Fibroblast of lung (primary cell): ENCODE data around the gene KCNT2. TPM values are rescaled to one million over a fixed set of nuclear protein-coding genes. Genes with fewer than 3 reads are reported as not detected.

Experiments
- DNase-seq, 2 donors: peaks; one replicate each; pipeline versions ENCODE4 v3.0.0 to v3.0.0-alpha.2; 2010; ENCODE audit warnings: low read depth in 2 of 2
- H2AFZ ChIP-seq: 2 replicates; pipeline ENCODE4 v1.5.1; 2012; ENCODE audit warnings: low read length, control low read depth, inconsistent platforms
- H3K27ac ChIP-seq: 2 replicates; pipeline ENCODE4 v1.5.1; 2011; ENCODE audit warnings: low read length, control low read depth; ENCODE audit not compliant: insufficient read depth
- H3K27me3 ChIP-seq: 2 replicates; pipeline ENCODE4 v1.5.1; 2011; ENCODE audit warnings: mild to moderate bottlenecking, low read length; ENCODE audit not compliant: control insufficient read depth, insufficient read depth
- H3K36me3 ChIP-seq: 2 replicates; pipeline ENCODE4 v1.5.1; 2011; ENCODE audit warnings: low read length; ENCODE audit not compliant: control insufficient read depth, insufficient read depth
- H3K4me1 ChIP-seq: 2 replicates; pipeline ENCODE4 v1.5.1; 2011; ENCODE audit warnings: low read length; ENCODE audit not compliant: control insufficient read depth, insufficient read depth; ENCODE audit errors: extremely low read depth
- H3K4me2 ChIP-seq: 2 replicates; pipeline ENCODE4 v1.5.1; 2011; ENCODE audit warnings: low read length, control low read depth; ENCODE audit not compliant: insufficient read depth; ENCODE audit errors: extremely low read depth
- H3K4me3 ChIP-seq, 4 experiments: fragments of 200-600 bp in 1 of 4; sonication (generic) in 1 of 4; replicated peaks in 1 of 4; 2 replicates each; pipeline ENCODE4 v1.5.1; 2011 to 2016; ENCODE audit warnings: low read length in 4 of 4, low read depth in 3 of 4, mild to moderate bottlenecking in 3 of 4, control low read depth in 2 of 4, inconsistent platforms in 1 of 4, mixed read lengths in 1 of 4; ENCODE audit not compliant: insufficient read depth in 1 of 4; ENCODE audit errors: control extremely low read depth in 1 of 4
- H3K79me2 ChIP-seq: 2 replicates; pipeline ENCODE4 v1.5.1; 2012; ENCODE audit warnings: mild to moderate bottlenecking, low read length, inconsistent platforms; ENCODE audit not compliant: control insufficient read depth, insufficient read depth
- H3K9ac ChIP-seq: 2 replicates; pipeline ENCODE4 v1.5.1; 2011; ENCODE audit warnings: mild to moderate bottlenecking, low read length, control low read depth; ENCODE audit not compliant: insufficient read depth
- H3K9me3 ChIP-seq: 2 replicates; pipeline ENCODE4 v1.5.1; 2012; ENCODE audit warnings: low read depth, low read length; ENCODE audit not compliant: control insufficient read depth, insufficient read depth
- H4K20me1 ChIP-seq: 2 replicates; pipeline ENCODE4 v1.5.1; 2011; ENCODE audit warnings: low read length; ENCODE audit not compliant: control insufficient read depth, insufficient read depth; ENCODE audit errors: extremely low read depth
- EZH2 ChIP-seq: IDR thresholded peaks from 2 replicates; pipeline ENCODE4 v1.5.1; 2012; ENCODE audit warnings: low read length, control low read depth, mild to moderate bottlenecking; ENCODE audit errors: missing control alignments
- polyA plus RNA-seq, 2 donors: library from polyadenylated mRNA; depleted of rRNA in 1 of 2; stranded (reverse) in 1 of 2; unstranded in 1 of 2; fragments of >200 nt; gene quantifications; 2 replicates each; pipeline ENCODE4 v1.2.1, GENCODE V29; 2011 to 2012; ENCODE audit warnings: missing spikeins in 1 of 2
- total RNA-seq: library from RNA; depleted of rRNA; stranded (reverse); fragments of >200 nt; gene quantifications from 2 replicates; pipeline ENCODE4 v1.2.1, GENCODE V29; 2014
- TF ChIP-seq, protein P1 (sequence below), 2 donors: IDR thresholded peaks in 1 of 2; conservative IDR thresholded peaks in 1 of 2; 1 replicate in 1 of 2; 2 replicates in 1 of 2; pipeline ENCODE4 v1.5.1; 2011 to 2012; ENCODE audit warnings: low read length in 2 of 2, control low read depth in 1 of 2, inconsistent platforms in 1 of 2, low read depth in 1 of 2, mild to moderate bottlenecking in 1 of 2

KCNT2 gene
- total and polyA plus RNA-seq, 2 donors (not counting 1 experiment from before 2014, with no cell fraction given), result 0.96 to 8.1 TPM

DNA sequence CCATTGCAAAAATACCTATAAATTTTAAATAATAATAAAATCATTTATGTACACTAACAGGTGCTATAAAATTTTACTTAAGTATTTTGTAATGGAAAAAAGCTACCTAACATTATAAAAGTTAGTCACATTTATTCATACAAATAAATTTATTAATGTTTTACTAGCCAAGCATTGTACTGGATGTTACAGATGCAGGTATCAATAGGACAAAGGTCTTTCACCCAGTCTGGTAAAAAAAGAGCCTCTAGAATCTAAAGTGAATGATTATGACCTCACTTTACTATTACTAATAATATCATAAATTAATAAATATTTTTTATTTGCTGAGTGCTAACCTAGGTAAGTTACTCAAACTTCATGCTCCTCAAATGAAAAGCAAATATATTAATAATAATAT lies 170.6 kb downstream of the KCNT2 start:
- DNase-seq, result no peak
- TF ChIP-seq, protein P1, sequence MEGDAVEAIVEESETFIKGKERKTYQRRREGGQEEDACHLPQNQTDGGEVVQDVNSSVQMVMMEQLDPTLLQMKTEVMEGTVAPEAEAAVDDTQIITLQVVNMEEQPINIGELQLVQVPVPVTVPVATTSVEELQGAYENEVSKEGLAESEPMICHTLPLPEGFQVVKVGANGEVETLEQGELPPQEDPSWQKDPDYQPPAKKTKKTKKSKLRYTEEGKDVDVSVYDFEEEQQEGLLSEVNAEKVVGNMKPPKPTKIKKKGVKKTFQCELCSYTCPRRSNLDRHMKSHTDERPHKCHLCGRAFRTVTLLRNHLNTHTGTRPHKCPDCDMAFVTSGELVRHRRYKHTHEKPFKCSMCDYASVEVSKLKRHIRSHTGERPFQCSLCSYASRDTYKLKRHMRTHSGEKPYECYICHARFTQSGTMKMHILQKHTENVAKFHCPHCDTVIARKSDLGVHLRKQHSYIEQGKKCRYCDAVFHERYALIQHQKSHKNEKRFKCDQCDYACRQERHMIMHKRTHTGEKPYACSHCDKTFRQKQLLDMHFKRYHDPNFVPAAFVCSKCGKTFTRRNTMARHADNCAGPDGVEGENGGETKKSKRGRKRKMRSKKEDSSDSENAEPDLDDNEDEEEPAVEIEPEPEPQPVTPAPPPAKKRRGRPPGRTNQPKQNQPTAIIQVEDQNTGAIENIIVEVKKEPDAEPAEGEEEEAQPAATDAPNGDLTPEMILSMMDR (conservative IDR thresholded peaks at IDR 0.05 in 1 of 2, IDR thresholded peaks at IDR 0.05 in 1 of 2; ENCODE audit: low read depth in 1 of 2, low read length in 2 of 2), result no peak
- TF ChIP-seq EZH2, result no peak

DNA sequence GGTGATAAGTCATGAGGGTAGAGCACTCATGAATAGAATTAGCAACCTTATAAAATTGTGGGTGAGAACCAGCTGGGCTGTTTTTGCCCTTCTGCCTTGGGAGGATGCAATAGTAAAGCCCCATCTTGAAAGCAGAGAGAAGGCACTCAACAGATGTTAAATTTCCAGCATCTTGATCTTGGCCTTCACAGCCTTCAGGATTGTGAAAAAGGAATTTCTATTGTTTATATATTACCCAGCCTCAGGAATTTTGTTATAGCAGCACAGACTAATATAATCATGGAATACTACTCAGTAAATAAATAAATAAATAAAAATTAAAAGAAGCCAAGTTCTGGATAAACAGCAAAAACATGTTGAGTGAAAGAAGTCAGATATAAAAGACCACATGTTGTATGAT lies 175.2 kb downstream of the KCNT2 start:
- Histone ChIP-seq H3K27me3 (no peaks in the 10 kb centered on the region), H3K4me1 (no peaks in the 10 kb centered on the region), H3K9me3 (no peaks in the 10 kb centered on the region), H3K9ac (no peak overlapping the region), H3K79me2 (no peaks in the 10 kb centered on the region), H2AFZ (no peak overlapping the region), H3K27ac (no peak overlapping the region), H4K20me1 (no peaks in the 10 kb centered on the region), H3K4me3 (no peak overlapping the region), H3K36me3 (no peaks in the 10 kb centered on the region), H3K4me2 (no peak overlapping the region)
- DNase-seq, result peak in 1 of 2 donors; percentile 49
- TF ChIP-seq EZH2, result no peak
- TF ChIP-seq, protein P1 (conservative IDR thresholded peaks at IDR 0.05 in 1 of 2, IDR thresholded peaks at IDR 0.05 in 1 of 2; ENCODE audit: low read depth in 1 of 2, low read length in 2 of 2), result no peak

More for the DNA sequence above, 170.6 kb downstream of the KCNT2 start:
- H3K4me2 ChIP-seq, result no peak overlapping the region
- H3K4me1 ChIP-seq, result no peaks in the 10 kb centered on the region
- no peaks in the 10 kb centered on the region for H4K20me1 ChIP-seq
- no peak overlapping the region for H3K9ac ChIP-seq
- H2AFZ ChIP-seq, result no peak overlapping the region
- H3K9me3 ChIP-seq, result no peaks in the 10 kb centered on the region
- H3K4me3 ChIP-seq, result no peak overlapping the region
- H3K79me2 ChIP-seq, result no peaks in the 10 kb centered on the region
- H3K27ac ChIP-seq, result no peak overlapping the region
- H3K36me3 ChIP-seq, result no peaks in the 10 kb centered on the region
- H3K27me3 ChIP-seq, result no peaks in the 10 kb centered on the region

DNA sequence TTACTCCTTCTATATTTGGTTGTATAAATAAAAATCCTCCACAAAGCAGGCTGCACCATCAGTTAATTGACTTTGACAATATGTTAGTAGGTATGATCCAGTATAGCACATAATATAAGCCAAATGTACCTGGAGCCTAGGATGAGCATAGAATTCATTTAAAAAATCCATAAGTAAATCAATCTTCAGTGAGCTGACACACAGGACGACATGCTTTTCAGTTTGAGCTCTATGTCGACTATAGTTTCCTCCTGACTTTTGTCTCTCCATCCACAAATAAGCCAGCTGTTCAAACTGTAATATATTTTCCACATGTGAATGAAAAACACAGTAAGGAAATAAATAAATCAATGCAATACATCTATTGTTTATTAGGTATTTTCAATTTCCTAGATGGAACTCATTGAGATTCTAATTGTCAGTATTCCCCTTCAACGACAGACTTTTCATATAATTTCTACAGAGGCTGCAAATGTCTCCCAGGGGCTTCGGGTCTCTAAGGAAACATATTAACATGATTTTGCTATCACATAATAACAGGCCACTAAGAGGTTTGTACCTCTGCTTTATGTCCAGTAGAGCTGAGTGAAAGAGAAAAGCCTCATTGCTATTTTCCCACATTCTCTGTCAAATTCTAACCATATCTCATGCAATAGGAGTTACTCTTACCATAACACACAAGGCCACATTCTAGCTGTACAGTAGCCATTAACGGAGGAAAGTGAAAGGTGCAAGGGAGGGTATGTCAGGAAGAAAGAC lies 180.1 kb downstream of the KCNT2 start:
- no peaks in the 10 kb centered on the region for H4K20me1 ChIP-seq
- H3K4me3 ChIP-seq, result no peak overlapping the region
- no peak overlapping the region for H3K27ac ChIP-seq
- H3K27me3 ChIP-seq, result no peaks in the 10 kb centered on the region
- TF ChIP-seq, protein P1 (conservative IDR thresholded peaks at IDR 0.05 in 1 of 2, IDR thresholded peaks at IDR 0.05 in 1 of 2; ENCODE audit: low read depth in 1 of 2, low read length in 2 of 2), result no peak
- no peak for TF ChIP-seq EZH2
- no peak overlapping the region for H2AFZ ChIP-seq
- DNase-seq, result no peak
- no peaks in the 10 kb centered on the region for H3K36me3 ChIP-seq
- H3K79me2 ChIP-seq, result no peaks in the 10 kb centered on the region
- no peaks in the 10 kb centered on the region for H3K9me3 ChIP-seq
- no peak overlapping the region for H3K4me2 ChIP-seq
- H3K4me1 ChIP-seq, result no peaks in the 10 kb centered on the region
- H3K9ac ChIP-seq, result no peak overlapping the region
